Stimulated activated CD4-positive, alpha-beta T cell treated with anti-CD3 and anti-CD28 coated beads, Interleukin-4, amount 100 ng/mL, for 4 hours (primary cell): Measurements from ENCODE around the gene TRAF3.
"Not testable (repeated sequence)": the region's sequence is repeated elsewhere in the genome, so short reads cannot be mapped to it uniquely, and the experiment has no call there.

ENCODE experiments used
- DNase-seq, 2 experiments: peaks; one replicate each; pipeline ENCODE4 v3.0.0-alpha.2; 2020

TRAF3 gene

GRCh38 chr14:102809870-102810269 is 32.6 kb downstream of the TRAF3 start:
- no peak for DNase-seq

- DNase-seq = no peak
Observed at GRCh38 chr14:102810523-102810922, 33.3 kb downstream of the TRAF3 start.

GRCh38 chr14:102811254-102811963 is 34.2 kb downstream of the TRAF3 start:
- DNase-seq = no peak

GRCh38 chr14:102811971-102812370 is 34.7 kb downstream of the TRAF3 start:
- DNase-seq = no peak

GRCh38 chr14:102813691-102814090 is 36.4 kb downstream of the TRAF3 start:
- no peak for DNase-seq

GRCh38 chr14:102817318-102817717 is 40.1 kb downstream of the TRAF3 start:
- DNase-seq = no peak

GRCh38 chr14:102817942-102818940 is 41.0 kb downstream of the TRAF3 start:
- no peak for DNase-seq

- peak; percentile 48 to 61 for DNase-seq
Observed at GRCh38 chr14:102819176-102819628, 42.0 kb downstream of the TRAF3 start.

- DNase-seq = no peak
Observed at GRCh38 chr14:102819747-102820330, 42.6 kb downstream of the TRAF3 start.

GRCh38 chr14:102821252-102821651 is 44.0 kb downstream of the TRAF3 start:
- DNase-seq = no peak

- DNase-seq = peak; percentile 16 to 39
Observed at GRCh38 chr14:102822311-102822863, 45.1 kb downstream of the TRAF3 start.

GRCh38 chr14:102822887-102823286 is 45.6 kb downstream of the TRAF3 start:
- DNase-seq = not testable (repeated sequence)

- DNase-seq = no peak
Observed at GRCh38 chr14:102823546-102823945, 46.3 kb downstream of the TRAF3 start.

GRCh38 chr14:102824832-102825231 is 47.6 kb downstream of the TRAF3 start:
- no peak for DNase-seq

GRCh38 chr14:102825307-102826095 is 48.3 kb downstream of the TRAF3 start:
- DNase-seq = no peak

GRCh38 chr14:102826161-102826560 is 48.9 kb downstream of the TRAF3 start:
- no peak for DNase-seq

GRCh38 chr14:102826751-102827675 is 49.8 kb downstream of the TRAF3 start:
- no peak for DNase-seq

GRCh38 chr14:102827716-102828115 is 50.5 kb downstream of the TRAF3 start:
- DNase-seq = no peak

GRCh38 chr14:102828151-102828550 is 50.9 kb downstream of the TRAF3 start:
- no peak for DNase-seq

GRCh38 chr14:102829016-102829548 is 51.8 kb downstream of the TRAF3 start:
- DNase-seq = no peak
